Activated CD4-positive, CD25-positive, alpha-beta regulatory T cell treated with anti-CD3 and anti-CD28 coated beads, Interleukin-2, amount 50 U/mL, for 24 hours (primary cell): ENCODE results near the gene PDP2.
"Not testable (repeated sequence)": the region's sequence is repeated elsewhere in the genome, so short reads cannot be mapped to it uniquely, and the experiment has no call there.

Experiments
- ATAC-seq, 2 donors: fragments of 150-1000 bp; cut with Tn5 transposase; one replicate each; pipeline ENCODE4 v1.10.0; 2021; ENCODE audit warnings: mild to moderate bottlenecking in 1 of 2, moderate library complexity in 1 of 2

Gene PDP2

DNA sequence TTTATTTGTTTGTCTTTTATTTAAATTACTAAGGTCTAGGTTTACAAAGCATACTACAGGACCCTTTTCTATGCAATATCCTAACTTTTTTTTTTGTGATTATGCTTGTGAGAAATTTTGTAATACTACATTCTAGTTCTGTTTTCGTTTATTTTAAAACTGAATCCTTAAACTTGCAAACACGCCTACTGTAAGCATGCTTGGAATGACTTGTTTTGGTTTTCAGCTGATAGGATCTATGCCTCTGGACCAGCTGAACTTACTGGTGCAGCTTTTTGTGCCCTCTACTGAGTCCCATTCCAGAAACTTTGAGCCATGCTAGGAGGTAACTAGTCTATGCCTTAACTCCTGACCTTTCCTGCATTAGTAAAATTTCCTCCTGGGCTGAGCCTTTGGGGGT lies 6.0 kb downstream of the PDP2 start:
- no peak for ATAC-seq

DNA sequence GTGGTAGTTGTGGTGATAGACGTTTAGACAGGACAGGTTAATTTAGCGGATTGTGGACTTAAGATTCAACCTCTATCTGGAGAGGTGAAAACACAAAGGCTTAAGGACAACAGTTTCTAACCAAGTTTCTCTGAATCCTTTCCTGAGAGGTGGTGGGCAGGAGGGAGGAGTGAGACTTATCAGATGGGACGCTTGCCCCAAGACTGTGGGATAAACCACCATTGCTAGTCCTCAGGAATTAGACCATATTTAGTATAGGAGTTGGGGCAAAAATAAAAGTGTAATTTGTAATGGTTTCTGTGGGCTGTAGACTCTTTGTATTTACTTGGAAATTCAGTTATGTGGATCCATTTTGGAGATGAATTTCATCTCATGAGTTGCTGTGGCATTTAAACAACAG lies 6.6 kb downstream of the PDP2 start:
- no peak for ATAC-seq

DNA sequence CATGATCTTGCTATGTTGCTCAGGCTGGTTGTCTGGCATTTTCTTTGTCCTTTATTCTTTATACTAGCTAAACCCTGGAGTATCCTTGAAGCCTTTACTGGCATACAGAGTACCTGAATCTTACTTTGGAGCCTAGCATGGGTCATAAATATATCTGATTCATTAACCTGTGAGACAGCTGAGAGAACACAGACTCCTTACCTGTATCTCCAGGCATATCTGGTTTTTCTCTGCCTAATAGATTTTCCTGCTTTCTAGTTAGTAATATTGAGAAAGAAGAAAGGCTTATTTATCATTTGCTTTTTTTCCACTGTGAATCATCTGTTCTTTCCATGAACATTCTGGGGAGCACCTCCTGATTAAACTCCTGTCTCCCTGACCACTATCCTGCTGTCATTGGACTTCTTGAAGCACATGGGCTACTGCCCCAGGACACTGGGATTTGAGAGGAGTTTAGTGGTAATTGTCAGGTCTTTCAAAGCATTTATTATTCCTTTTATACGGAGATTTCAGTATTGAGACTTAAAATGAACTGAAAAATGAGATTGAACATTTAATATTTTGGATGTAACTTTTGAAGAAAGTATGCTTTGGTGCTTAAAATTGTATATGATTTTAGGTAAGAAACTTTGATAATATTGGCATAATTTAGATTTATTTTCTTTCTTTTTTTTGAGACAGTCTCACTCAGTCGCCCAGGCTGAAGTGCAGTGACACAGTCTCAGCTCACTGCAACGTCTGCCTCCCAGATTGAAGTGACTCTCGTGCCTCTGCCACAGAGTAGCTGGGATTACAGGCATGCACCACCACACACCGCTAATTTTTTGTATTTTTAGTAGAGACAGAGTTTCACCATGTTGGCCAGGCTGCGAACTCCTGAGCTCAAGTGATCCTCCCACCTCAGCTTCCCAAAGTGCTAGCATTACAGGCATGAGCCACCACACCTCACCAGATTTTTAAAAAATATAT lies 8.6 kb downstream of the PDP2 start:
- no peak for ATAC-seq

DNA sequence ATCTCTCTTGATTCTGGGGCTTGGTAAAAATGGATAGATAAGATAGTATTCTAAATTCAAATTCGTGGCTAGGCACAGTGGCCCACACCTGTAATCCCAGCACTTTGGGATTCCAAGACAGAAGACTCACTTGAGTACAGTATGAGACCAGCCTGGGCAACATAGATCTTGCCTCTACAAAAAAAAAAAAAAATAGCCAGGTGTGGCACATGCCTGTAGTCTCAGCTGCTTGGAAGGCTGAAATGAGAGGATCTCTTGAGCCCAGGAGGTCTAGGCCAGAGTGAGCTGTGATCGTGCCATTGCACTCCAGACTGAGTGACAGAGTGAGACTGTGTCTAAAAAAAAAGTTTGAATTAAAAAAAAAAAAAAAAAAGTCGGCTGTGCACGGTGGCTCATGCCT lies 9.3 kb downstream of the PDP2 start:
- ATAC-seq = no peak

DNA sequence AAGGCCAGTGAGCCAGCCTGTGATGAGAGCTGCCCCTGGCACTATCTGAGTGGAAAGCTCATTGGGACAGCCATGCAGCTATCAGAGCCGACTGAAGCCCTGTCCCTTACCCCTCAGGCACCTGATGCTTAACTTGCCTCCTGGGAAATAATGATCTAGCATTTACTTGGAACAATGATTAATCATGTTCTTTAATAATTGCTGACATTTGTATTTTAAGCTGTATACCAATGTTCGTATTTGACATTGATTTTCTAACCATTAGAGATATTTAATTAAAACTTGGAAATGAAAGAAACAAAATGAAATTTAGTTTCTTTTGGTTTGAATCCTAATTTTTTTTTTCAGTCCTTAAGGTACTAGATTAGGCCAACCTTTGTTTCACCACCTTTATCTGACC lies 10.5 kb downstream of the PDP2 start:
- ATAC-seq = no peak

DNA sequence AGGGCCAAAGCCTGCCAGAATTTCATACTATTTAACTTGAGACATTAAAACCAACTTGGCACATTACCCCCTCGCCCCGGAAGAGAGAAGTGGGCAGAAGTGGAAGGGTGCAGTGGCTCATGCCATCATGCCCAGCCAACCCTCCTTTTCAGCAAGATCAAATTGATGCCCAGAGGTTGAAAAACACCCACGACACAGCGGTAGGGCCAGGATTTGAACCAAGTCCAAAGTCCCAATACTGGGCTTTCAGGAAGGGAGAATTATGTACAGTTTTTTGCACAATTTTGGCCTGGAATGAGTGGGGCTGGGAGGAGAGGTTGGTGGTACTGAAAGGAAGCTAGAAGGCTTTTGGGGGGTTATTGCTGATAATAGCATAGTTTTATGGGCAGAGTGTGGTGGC lies 11.0 kb downstream of the PDP2 start:
- no peak for ATAC-seq

DNA sequence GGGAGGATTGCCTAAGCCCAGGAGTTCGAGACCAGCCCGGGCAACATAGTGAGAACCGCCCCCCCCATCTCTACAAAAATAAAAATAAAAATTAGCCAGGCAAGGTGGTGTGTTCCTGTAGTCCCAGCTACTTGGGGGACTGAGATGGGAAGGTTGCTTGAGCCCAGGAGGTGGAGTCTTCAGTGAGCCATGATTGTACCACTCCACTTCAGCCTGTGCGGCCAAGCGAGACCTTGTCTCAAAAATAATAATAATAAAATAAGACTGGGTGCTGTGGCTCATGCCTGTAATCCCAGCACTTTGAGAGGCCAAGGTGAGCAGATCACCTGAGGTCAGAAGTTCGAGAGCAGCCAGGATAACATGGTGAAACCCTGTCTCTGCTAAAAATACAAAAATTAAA lies 11.5 kb downstream of the PDP2 start:
- ATAC-seq = no peak

DNA sequence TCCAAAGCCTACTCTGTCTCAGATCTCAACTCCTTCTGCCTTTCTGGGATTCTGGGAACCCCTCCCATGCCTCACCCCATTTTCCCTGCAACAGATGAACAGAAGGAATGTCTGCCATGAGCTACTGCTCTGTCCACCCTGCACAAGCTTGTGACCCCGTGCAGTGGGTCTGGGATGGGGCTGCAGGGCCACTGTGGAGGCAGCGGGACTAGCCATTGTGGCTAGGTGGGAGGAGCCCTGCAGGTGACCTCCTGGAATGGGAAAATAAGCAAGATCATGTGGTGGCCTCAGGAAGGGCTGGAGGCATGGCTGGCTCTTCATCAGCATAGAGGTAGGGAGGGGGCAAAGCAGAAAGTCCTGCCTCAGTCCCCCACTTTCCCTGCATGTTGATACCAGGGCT lies 13.7 kb downstream of the PDP2 start:
- ATAC-seq = no peak

DNA sequence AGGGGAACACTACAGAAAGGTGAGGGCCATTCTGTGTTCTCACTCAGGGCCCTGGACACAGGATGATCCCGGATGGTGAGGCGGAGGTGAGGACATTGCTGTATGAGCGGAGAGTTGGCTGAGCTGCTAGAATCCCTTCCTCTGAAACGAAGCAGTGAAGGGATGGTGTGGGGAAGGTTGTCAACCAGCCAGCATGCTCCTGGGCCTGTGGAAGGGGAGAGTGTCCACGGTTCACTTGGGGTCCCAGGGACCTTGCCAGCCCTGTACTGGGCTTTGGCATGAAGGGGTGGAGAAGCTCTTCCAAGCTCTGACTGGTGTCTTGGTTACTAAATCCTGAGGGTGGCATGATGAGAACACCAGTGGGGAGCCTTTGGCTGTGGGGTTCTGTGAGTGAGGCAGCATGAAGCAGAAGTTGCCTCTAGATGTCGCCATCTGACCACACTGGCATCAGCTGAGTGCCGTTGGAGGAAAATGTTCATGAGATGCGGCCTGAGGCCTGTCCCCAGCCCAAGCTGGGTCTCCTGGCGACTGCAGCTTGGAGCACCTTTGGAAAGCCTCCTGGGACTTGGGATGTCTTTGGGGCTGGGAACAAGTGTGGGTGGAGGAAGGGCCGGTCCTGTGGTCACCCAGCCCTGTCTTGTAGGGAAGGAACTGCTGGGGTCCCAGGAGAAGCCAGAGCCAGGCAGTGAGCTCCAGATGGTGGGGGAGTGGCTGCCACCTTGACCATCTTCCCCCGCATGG lies 14.8 kb downstream of the PDP2 start:
- peak; percentile 80 to 81 for ATAC-seq

DNA sequence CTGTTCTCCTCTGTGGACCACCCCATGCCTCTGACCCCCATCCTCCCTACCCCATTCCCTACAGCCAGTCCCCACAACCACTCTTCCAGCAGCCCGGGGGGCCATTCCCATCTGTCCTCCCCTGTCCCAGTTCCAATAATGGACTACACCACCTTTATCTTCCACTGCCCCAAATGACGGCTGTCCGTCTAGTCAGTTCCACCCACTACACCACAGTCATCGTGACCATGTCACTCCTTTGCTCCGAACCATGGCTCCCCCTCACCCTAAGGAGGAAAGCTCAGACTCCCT lies 15.3 kb downstream of the PDP2 start:
- no peak for ATAC-seq

DNA sequence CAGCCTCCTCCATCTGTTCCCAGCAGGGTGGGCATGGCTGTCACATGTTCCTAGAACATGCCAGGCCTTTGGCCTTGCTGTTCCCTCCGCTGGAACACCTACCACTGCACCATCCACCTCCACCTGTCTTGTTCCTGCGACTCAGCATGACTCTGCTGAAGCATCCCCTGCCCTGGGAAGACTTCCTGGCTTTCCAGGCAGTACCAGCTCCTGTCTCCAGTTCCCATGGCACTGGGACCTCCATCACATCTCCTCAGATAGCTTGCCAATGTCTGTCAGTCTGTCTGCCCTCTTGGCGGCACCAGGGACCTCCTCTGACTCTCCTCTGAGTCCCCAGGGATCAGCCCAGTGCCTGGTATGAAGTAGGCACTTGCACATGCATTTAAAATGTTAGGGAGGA lies 15.7 kb downstream of the PDP2 start:
- no peak for ATAC-seq

DNA sequence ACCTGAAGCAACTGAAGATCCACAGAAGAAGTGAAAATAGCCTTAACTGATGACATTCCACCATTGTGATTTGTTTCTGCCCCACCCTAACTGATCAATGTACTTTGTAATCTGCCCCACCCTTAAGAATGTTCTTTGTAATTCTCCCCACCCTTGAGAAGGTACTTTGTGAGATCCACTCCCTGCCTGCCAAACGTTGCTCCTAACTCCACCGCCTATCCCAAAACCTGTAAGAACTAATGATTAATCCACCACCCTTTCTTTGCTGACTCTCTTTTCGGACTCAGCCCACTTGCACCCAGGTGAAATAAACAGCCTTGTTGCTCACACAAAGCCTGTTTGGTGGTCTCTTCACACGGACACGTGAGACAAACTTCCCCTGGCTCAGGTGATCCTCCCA lies 16.4 kb downstream of the PDP2 start:
- not testable (repeated sequence) for ATAC-seq

DNA sequence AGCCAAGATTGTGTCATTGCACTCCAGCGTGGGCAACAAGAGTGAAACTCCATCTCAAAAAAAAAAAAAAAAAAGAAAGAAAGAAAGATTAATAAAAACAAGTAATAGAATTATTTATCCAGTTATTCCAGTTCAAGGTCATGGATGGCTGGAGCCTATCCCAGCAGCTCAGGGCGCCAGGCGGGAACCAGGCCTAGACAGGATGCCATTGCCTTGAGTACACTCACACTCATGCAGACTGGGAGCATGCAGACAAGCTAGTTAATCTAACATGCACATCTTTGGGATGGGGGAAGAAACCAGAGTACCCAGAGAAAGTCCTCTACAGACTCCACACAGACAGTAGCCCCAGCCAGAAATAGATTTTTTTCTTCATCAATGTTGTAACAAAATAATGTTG lies 17.9 kb downstream of the PDP2 start:
- no peak for ATAC-seq

DNA sequence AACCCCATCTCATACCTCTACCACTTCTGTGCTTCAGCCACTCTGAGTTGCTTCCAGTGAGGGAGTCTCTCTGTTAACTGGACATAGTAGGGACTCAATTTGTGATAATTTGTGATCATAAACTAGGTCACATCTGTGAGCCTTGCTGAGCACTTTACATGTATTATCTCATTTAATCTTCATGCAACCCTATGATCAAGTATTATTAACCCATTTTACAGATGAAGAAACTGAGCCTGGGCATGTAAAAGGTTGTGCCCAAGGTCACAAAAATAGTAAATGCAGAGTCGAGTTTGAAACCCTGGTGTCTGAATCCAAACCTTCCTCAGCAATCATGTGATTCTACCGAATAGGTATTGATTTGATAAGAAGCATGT lies 18.6 kb downstream of the PDP2 start:
- ATAC-seq = no peak

DNA sequence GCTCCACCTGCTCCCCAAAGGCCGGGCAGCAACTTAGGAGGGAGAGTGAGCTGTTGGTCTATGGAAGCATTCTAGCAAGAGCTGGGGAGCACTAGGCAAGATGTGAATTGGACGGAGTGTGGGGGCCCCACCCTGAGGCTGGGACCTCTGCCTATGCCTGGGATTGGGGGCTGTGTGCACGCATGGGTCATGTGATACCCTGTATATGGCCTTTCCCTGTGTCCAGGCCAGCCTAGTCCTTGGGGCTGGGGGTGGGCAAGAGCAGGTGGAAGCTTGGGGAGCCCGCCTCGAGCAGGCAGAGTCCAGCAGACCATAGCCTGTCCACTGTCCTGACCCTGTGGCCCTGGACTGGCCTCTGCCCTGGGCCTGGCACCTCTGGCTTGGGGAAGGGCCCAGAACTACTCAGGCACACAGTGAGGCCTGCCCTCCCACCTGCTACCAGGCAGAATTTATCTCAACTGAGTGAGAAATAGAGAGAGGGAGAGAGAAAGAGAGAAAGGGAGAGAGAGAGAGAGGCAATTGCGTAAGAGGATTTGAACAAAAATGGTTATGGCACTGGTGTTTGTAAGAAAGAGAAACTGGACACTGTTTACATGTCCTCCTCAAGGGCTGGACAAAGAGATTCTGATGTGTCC lies 19.1 kb downstream of the PDP2 start:
- no peak for ATAC-seq

DNA sequence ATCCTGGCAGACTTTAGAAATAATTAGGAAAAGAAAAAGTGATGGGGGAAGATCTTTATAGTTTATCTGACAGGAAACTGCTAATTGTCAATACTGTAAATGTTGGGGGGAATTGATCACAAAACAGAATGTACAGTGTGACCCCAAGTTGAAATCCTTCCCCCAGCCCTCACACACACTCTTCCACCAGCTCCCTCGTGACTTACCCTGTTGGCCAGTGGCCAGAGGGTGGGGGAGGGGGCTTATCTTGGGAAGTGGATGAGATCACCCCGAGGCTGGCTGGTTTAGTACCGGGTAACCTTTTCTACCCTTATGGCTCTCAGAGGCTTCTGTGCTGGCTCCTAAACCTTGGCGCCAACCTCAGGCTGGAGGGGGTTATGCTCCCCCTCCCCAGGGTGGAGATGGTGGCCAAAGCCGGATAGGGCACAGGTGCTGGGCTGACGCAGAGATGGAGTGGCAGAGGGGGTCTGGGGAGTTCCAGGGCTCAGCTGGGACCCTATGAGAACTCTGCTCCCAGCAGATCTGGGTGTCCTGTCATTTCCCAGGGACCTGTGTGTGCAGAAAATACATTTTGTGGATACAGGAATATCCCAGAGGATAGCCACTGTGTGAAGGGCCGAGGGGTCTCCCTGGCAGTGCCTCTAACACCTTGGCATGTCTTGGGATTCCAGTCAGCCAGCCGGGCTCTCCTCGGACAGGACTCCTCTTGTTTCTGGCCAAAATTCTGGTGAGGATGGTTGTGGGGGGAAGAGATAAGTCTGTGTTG lies 19.8 kb downstream of the PDP2 start:
- ATAC-seq = no peak

DNA sequence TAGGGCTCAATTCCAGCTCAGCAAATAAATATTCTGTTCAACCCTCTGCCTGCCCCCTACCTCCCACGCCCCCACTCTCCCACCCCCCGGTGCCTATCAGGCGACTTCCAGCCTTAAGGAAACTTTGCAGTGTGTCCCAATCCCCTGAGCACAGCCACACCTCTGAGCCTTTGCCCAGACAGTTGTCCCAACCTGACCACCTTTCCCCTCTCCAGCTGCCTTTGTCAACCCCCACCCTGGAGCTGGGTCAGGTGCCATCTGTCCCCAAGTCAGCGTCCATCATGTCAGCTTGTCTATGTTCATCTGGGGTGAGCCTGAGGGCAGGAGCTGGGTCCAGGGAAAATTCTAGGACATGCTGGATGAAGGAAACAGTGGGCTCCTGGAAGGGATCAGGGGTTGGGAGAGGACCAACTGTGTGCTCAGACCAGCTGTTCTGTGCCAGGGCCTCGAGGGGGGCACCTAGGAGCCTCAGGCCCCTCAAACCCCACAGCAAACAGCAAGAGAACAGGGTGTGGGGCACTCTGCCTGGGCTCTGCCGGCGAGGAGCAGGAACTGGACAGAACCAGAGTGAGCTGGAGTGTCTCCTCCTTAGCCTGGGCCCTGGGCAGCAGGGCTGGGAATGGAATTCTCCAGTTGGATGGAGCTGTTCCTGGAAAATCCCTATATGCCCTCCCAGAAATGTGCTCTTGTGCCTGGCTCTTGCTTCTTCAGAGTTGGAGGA lies 20.6 kb downstream of the PDP2 start:
- no peak for ATAC-seq

DNA sequence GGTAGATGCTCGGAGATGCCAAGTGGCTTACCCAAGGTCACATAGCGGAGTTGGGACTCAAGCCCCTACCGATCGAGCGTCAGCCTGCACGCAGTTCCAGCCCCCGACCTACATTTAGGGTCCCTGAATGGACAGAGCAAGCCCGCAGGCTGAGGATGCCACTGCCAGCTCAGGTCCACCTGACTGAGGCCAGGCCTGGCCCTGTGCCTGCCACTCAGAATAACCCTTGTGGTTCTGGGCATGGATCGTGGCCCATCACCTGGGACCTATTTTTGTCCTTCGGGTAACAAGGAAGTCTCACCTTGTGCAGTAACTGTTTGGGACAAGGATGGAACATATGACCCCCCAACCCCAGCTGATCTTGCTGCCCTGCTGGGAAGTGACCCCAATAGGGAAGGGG lies 21.3 kb downstream of the PDP2 start:
- ATAC-seq = no peak

DNA sequence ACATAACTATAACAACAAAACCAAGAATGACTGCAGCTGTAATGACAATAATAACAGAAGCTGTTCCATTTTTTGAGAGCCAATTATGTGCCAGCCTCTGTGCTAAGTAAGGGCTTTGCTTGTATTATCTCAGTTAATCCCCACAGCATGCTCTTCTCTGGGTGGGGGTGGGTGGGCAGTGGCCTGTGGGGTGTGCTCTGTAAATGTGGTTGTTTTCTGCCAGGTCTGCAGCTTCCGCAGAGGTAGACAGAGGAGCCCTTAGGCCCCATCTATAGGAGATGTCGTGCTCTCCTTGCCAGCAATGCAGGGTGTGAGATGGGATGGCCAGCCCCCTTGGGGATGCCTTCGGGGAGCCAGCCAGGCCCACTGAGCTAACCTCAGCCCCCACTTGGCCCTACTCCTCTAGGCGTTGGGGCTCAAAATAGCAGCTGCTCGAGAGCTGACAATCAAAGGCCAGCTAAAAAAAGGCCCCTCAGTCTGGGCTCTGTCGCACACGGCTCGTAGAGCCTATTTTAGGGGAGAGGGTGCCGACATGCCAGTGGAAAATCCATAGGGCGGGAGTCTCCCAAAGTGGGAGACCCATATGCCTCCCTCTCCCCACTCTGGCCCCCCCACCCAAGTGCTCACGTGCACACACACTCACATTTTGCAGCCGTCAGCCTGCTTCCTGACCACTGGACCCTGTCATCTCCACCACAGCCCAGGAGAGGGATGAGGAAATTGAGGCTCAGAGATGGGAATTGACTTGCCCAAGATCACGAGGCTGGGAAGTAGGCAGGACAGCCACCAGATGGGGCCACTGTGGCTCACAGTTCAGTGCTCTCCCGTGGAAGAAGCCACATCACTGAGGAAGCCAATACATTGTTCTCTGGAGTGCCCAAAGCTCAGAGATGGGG lies 22.6 kb downstream of the PDP2 start:
- no peak for ATAC-seq

DNA sequence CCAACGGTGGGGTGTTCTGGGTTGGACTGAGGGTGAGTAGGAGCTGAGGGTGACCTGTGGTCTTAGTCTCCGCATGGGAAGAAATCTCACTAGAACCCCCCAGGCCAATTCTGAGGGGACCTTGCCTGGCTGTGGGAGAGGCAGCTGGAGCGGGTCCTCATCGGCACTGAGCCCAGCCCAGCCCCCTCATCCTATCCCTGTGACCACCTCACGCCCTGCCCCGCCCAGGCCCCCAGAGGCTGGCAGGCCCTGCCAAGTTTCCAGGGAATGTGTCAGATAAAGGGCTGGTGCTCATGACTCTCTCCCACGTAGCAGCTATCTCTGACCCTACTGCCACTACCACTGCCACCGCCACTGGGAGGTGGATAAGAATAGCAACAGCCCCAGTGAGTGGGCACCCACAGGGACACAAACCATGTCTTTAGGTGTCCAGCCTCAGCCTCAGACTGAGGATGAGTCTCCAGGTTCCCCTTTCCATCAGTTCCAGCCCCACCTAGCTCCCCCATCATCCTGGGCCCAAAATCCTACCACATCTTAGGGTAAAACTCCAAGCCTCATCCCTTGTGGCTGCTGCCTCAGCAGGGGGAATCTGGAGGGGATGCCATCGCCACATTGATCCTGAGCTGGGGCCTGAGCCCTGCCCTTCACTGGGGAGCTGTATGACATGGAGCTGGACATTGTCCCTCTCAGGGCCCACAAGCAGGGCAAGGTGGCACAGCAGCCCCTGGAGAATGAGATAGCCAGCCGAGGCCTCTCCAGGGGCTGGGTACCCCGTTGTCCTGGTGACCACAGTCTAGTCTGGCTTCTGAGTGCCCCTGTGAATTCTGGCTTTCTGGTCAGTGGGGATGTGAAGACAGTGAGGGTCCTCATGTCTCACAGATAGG lies 23.5 kb downstream of the PDP2 start:
- ATAC-seq = no peak
